Stimulated activated CD8-positive, alpha-beta memory T cell treated with anti-CD3 and anti-CD28 coated beads, Interleukin-15, amount 100 ng/mL, for 1 hour (primary cell): ENCODE data around the gene MBIP.
"Not testable (repeated sequence)": the region's sequence is repeated elsewhere in the genome, so short reads cannot be mapped to it uniquely, and the experiment has no call there.

Experiments
- DNase-seq: peaks from one replicate; pipeline ENCODE4 v3.0.0-alpha.2; 2020; ENCODE audit warnings: low read depth

MBIP gene

GRCh38 chr14:36320200-36320896, at the start of gene MBIP:
Gene MBIP (minus strand): TSS chr14:36320637. CDS start chr14:36320588, 49 bp downstream.
- peak; percentile 81 for DNase-seq

- DNase-seq = no peak
These were observed 47.7 kb upstream of the MBIP start for GRCh38 chr14:36367985-36368774.

GRCh38 chr14:36365766-36366165, 45.3 kb upstream of the MBIP start:
- no peak for DNase-seq

GRCh38 chr14:36363704-36364103, 43.3 kb upstream of the MBIP start:
- DNase-seq = no peak

GRCh38 chr14:36362648-36363047, 42.2 kb upstream of the MBIP start:
- DNase-seq = no peak

GRCh38 chr14:36361210-36361853, 40.9 kb upstream of the MBIP start:
- no peak for DNase-seq

GRCh38 chr14:36356862-36357261, 36.4 kb upstream of the MBIP start:
- no peak for DNase-seq

GRCh38 chr14:36346052-36346451, 25.6 kb upstream of the MBIP start:
- DNase-seq = no peak

- DNase-seq = no peak
These were observed 23.8 kb upstream of the MBIP start for GRCh38 chr14:36344211-36344610.

- not testable (repeated sequence) for DNase-seq
These were observed 21.4 kb upstream of the MBIP start for GRCh38 chr14:36341811-36342210.

- DNase-seq = no peak
These were observed 19.9 kb upstream of the MBIP start for GRCh38 chr14:36340276-36340890.

- no peak for DNase-seq
These were observed 19.4 kb upstream of the MBIP start for GRCh38 chr14:36339816-36340215.

GRCh38 chr14:36333119-36333518, 12.7 kb upstream of the MBIP start:
- DNase-seq = no peak

- DNase-seq = not testable (repeated sequence)
These were observed 7.1 kb upstream of the MBIP start for GRCh38 chr14:36327573-36327972.

- no peak for DNase-seq
These were observed 5.4 kb upstream of the MBIP start for GRCh38 chr14:36325853-36326252.

GRCh38 chr14:36324897-36325296, 4.5 kb upstream of the MBIP start:
- no peak for DNase-seq

- no peak for DNase-seq
These were observed 502 bp upstream of the MBIP start for GRCh38 chr14:36320897-36321381.

- DNase-seq = no peak
These were observed 588 bp downstream of the MBIP start for GRCh38 chr14:36319899-36320199.

GRCh38 chr14:36317650-36318049, 2.8 kb downstream of the MBIP start:
- no peak for DNase-seq

- DNase-seq = no peak
These were observed 4.3 kb downstream of the MBIP start for GRCh38 chr14:36316131-36316530.

GRCh38 chr14:36315159-36315853, 5.1 kb downstream of the MBIP start:
- no peak for DNase-seq

GRCh38 chr14:36313898-36314297, 6.5 kb downstream of the MBIP start:
- no peak for DNase-seq
